Activated CD8-positive, alpha-beta T cell treated with anti-CD3 and anti-CD28 coated beads, Interleukin-2, amount 10 ng/mL, durations not matched to agents 7 days and 5 days (primary cell): ENCODE results near the gene ZNF44. TPM values are rescaled to one million over a fixed set of nuclear protein-coding genes. Genes with fewer than 3 reads are reported as not detected.

Source experiments
- ATAC-seq: fragments of 150-1000 bp; cut with Tn5 transposase; one replicate; pipeline ENCODE4 v1.10.0; 2021; ENCODE audit warnings: moderate library complexity
- CTCF ChIA-PET: fragments of 350-600 bp; sonication (Branson Sonifier 250); formaldehyde crosslinking; loops from one replicate; lab custom pipeline; 2021; ENCODE audit warnings: antibody characterized with exemption; lab: Charles Lee
- POLR2A ChIA-PET: fragments of 350-600 bp; sonication (Branson Sonifier 250); formaldehyde crosslinking; loops from one replicate; lab custom pipeline; 2021; ENCODE audit warnings: antibody characterized with exemption; lab: Charles Lee
- DNase-seq: peaks from one replicate; pipeline ENCODE4 v3.0.0-alpha.2; 2020
- H3K27ac Mint-ChIP-seq: one replicate; pipeline ENCODE4 v1.8.0; 2021; ENCODE audit warnings: mild to moderate bottlenecking, mixed read lengths
- H3K27me3 Mint-ChIP-seq: one replicate; pipeline ENCODE4 v1.8.0; 2021; ENCODE audit warnings: low read depth, mixed read lengths
- H3K36me3 Mint-ChIP-seq: one replicate; pipeline ENCODE4 v1.8.0; 2021; ENCODE audit warnings: low read depth, mixed read lengths
- H3K4me1 Mint-ChIP-seq: one replicate; pipeline ENCODE4 v1.8.0; 2021; ENCODE audit warnings: low read depth, mixed read lengths
- H3K4me3 Mint-ChIP-seq: one replicate; pipeline ENCODE4 v1.8.0; 2021; ENCODE audit warnings: mild to moderate bottlenecking, mixed read lengths
- H3K9me3 Mint-ChIP-seq: one replicate; pipeline ENCODE4 v1.8.0; 2022; ENCODE audit warnings: mixed read lengths; ENCODE audit not compliant: insufficient read depth
- total RNA-seq, 2 experiments: library from RNA; stranded (reverse); gene quantifications; one replicate each; pipeline ENCODE4 v1.2.3, GENCODE V29; 2021

The ZNF44 gene
- total RNA-seq, 2 experiments from 2014 or later: 9.8 to 11.6 TPM

GRCh38 chr19:12260236-12260635, 34.4 kb downstream of the ZNF44 start:
- Mint-ChIP-seq H3K27ac (no peak overlapping the region), H3K36me3 (peaks cover 6% of the 10 kb centered on the region), H3K4me1 (no peaks in the 10 kb centered on the region), H3K9me3 (peaks cover 37% of the 10 kb centered on the region), H3K27me3 (no peaks in the 10 kb centered on the region), H3K4me3 (no peak overlapping the region)
- ChIA-PET CTCF (no interaction called here), POLR2A (no interaction called here)
- DNase-seq (no peak), ATAC-seq (no peak)

GRCh38 chr19:12255372-12255771, 39.3 kb downstream of the ZNF44 start:
- H3K9me3 Mint-ChIP-seq: peaks cover 36% of the 10 kb centered on the region
- DNase-seq (no peak), ATAC-seq (no peak)
- ChIA-PET CTCF (no interaction called here), POLR2A (interaction anchor here (0.6 kb wide), 1 partner anchor 546 kb away, joined by 3 read pairs; no protein-coding TSS in a partner anchor)
- H3K27me3 Mint-ChIP-seq: no peaks in the 10 kb centered on the region
- H3K36me3 Mint-ChIP-seq: peaks cover 7% of the 10 kb centered on the region
- H3K4me1 Mint-ChIP-seq: no peaks in the 10 kb centered on the region
- H3K27ac Mint-ChIP-seq: no peak overlapping the region
- H3K4me3 Mint-ChIP-seq: no peak overlapping the region

- ATAC-seq: no peak
- Mint-ChIP-seq H3K36me3 (peaks cover 24% of the 10 kb centered on the region), H3K9me3 (peaks cover 56% of the 10 kb centered on the region), H3K27ac (no peak overlapping the region), H3K4me1 (no peaks in the 10 kb centered on the region), H3K4me3 (no peak overlapping the region), H3K27me3 (no peaks in the 10 kb centered on the region)
- ChIA-PET CTCF (no interaction called here), POLR2A (no interaction called here)
- DNase-seq: no peak
Observed at GRCh38 chr19:12247644-12248222, 47.0 kb downstream of the ZNF44 start.

- Mint-ChIP-seq H3K4me1 (no peaks in the 10 kb centered on the region), H3K36me3 (peaks cover 15% of the 10 kb centered on the region), H3K9me3 (peaks cover 48% of the 10 kb centered on the region), H3K27me3 (no peaks in the 10 kb centered on the region), H3K27ac (no peak overlapping the region), H3K4me3 (no peak overlapping the region)
- ATAC-seq (no peak), DNase-seq (no peak)
- CTCF ChIA-PET: no interaction called here
- POLR2A ChIA-PET: no interaction called here
Observed at GRCh38 chr19:12244370-12244769, 50.3 kb downstream of the ZNF44 start.

- H3K27me3 Mint-ChIP-seq: no peaks in the 10 kb centered on the region
- no peak overlapping the region for H3K27ac Mint-ChIP-seq
- H3K4me1 Mint-ChIP-seq: no peaks in the 10 kb centered on the region
- POLR2A ChIA-PET: no interaction called here
- H3K9me3 Mint-ChIP-seq: peaks cover 30% of the 10 kb centered on the region
- H3K36me3 Mint-ChIP-seq: peaks cover 14% of the 10 kb centered on the region
- CTCF ChIA-PET: no interaction called here
- H3K4me3 Mint-ChIP-seq: no peak overlapping the region
- ATAC-seq (no peak), DNase-seq (no peak)
Observed at GRCh38 chr19:12237143-12237839, 57.4 kb downstream of the ZNF44 start.

- Mint-ChIP-seq H3K36me3 (peaks cover 22% of the 10 kb centered on the region), H3K9me3 (peaks cover 34% of the 10 kb centered on the region), H3K27ac (no peak overlapping the region), H3K4me1 (no peaks in the 10 kb centered on the region), H3K4me3 (no peak overlapping the region), H3K27me3 (no peaks in the 10 kb centered on the region)
- no peak for ATAC-seq
- no peak for DNase-seq
- ChIA-PET POLR2A (no interaction called here), CTCF (no interaction called here)
Observed at GRCh38 chr19:12232961-12233360, 61.7 kb downstream of the ZNF44 start.

GRCh38 chr19:12230751-12231733, 63.6 kb downstream of the ZNF44 start:
- Mint-ChIP-seq H3K27me3 (no peaks in the 10 kb centered on the region), H3K27ac (no peak overlapping the region)
- DNase-seq: no peak

GRCh38 chr19:12229990-12230389, 64.7 kb downstream of the ZNF44 start:
- H3K36me3 Mint-ChIP-seq: peaks cover 14% of the 10 kb centered on the region
- CTCF ChIA-PET: no interaction called here

More at GRCh38 chr19:12230751-12231733, 63.6 kb downstream of the ZNF44 start:
- ChIA-PET CTCF (no interaction called here), POLR2A (no interaction called here)
- H3K36me3 Mint-ChIP-seq: peaks cover 18% of the 10 kb centered on the region
- H3K4me1 Mint-ChIP-seq: no peaks in the 10 kb centered on the region
- no peak overlapping the region for H3K4me3 Mint-ChIP-seq
- ATAC-seq: no peak
- H3K9me3 Mint-ChIP-seq: peaks cover 33% of the 10 kb centered on the region

GRCh38 chr19:12224676-12225075, 70.0 kb downstream of the ZNF44 start:
- Mint-ChIP-seq H3K4me1 (no peaks in the 10 kb centered on the region), H3K36me3 (peaks cover 13% of the 10 kb centered on the region), H3K4me3 (no peak overlapping the region), H3K9me3 (peaks cover 32% of the 10 kb centered on the region), H3K27me3 (no peaks in the 10 kb centered on the region), H3K27ac (no peak overlapping the region)
- no peak for ATAC-seq
- DNase-seq: no peak
- ChIA-PET POLR2A (no interaction called here), CTCF (no interaction called here)

More at GRCh38 chr19:12229990-12230389, 64.7 kb downstream of the ZNF44 start:
- DNase-seq (no peak), ATAC-seq (no peak)
- H3K4me3 Mint-ChIP-seq: no peak overlapping the region
- no peaks in the 10 kb centered on the region for H3K27me3 Mint-ChIP-seq
- no peak overlapping the region for H3K27ac Mint-ChIP-seq
- H3K9me3 Mint-ChIP-seq: peaks cover 30% of the 10 kb centered on the region
- H3K4me1 Mint-ChIP-seq: no peaks in the 10 kb centered on the region
- POLR2A ChIA-PET: no interaction called here

GRCh38 chr19:12222980-12223630, 71.6 kb downstream of the ZNF44 start:
- H3K4me3 Mint-ChIP-seq: no peak overlapping the region
- ATAC-seq (no peak), DNase-seq (no peak)
- H3K9me3 Mint-ChIP-seq: peaks cover 40% of the 10 kb centered on the region
- ChIA-PET POLR2A (no interaction called here), CTCF (no interaction called here)
- H3K27ac Mint-ChIP-seq: no peak overlapping the region
- peaks cover 14% of the 10 kb centered on the region for H3K36me3 Mint-ChIP-seq
- no peaks in the 10 kb centered on the region for H3K4me1 Mint-ChIP-seq
- H3K27me3 Mint-ChIP-seq: no peaks in the 10 kb centered on the region
